Gastrocnemius medialis (tissue), 4 donors: ENCODE measurements around the gene INPP4B.

ENCODE experiments used
- POLR2A ChIP-seq, 2 donors: fragments of 450-650 bp; IDR thresholded peaks; one replicate each; pipeline ENCODE4 v1.6.1; 2017; ENCODE audit warnings: antibody characterized with exemption in 2 of 2, mild to moderate bottlenecking in 2 of 2, moderate library complexity in 2 of 2
- TF ChIP-seq, protein P1 (sequence below), 5 experiments: fragments of 450-650 bp in 3 of 5; fragments of 200-600 bp in 2 of 5; sonication (generic) in 2 of 5; IDR thresholded peaks in 4 of 5; conservative IDR thresholded peaks in 1 of 5; 1 replicate in 4 of 5; 2 replicates in 1 of 5; pipeline ENCODE4 v1.5.1; 2016 to 2019; ENCODE audit warnings: antibody characterized with exemption in 5 of 5, mild to moderate bottlenecking in 3 of 5, moderate library complexity in 3 of 5

DNA sequence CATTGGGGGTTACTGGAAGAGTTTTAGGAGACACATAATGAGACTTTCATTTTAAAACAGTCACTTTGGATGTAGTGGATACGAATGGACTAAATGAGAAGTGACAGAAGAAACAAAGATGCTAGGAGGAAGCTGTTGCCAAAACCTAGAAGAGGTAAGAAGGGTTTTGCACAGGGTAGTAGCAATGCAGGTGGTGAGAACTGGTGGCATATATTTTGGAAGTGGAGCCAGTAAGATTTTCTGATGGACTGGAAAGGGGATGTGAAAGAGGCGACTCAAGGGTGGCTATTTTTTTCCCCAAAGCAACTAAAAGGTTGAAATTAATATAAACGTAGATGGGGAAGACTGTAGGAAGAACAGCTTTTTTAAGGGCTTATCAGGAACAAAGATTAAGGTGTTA lies 747.7 kb downstream of the INPP4B start:
- TF ChIP-seq POLR2A (IDR thresholded peaks at IDR 0.05) = no peak
- TF ChIP-seq, protein P1, sequence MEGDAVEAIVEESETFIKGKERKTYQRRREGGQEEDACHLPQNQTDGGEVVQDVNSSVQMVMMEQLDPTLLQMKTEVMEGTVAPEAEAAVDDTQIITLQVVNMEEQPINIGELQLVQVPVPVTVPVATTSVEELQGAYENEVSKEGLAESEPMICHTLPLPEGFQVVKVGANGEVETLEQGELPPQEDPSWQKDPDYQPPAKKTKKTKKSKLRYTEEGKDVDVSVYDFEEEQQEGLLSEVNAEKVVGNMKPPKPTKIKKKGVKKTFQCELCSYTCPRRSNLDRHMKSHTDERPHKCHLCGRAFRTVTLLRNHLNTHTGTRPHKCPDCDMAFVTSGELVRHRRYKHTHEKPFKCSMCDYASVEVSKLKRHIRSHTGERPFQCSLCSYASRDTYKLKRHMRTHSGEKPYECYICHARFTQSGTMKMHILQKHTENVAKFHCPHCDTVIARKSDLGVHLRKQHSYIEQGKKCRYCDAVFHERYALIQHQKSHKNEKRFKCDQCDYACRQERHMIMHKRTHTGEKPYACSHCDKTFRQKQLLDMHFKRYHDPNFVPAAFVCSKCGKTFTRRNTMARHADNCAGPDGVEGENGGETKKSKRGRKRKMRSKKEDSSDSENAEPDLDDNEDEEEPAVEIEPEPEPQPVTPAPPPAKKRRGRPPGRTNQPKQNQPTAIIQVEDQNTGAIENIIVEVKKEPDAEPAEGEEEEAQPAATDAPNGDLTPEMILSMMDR (IDR thresholded peaks at IDR 0.05 in 4 of 5, conservative IDR thresholded peaks at IDR 0.05 in 1 of 5) = no peak
